Aorta (tissue), 5 donors: ENCODE measurements around the gene CACNA2D4. TPM values are rescaled to one million over a fixed set of nuclear protein-coding genes. Genes with fewer than 3 reads are reported as not detected.

ENCODE experiments used
- ATAC-seq: fragments of 200-7000 bp; cut with Tn5 transposase; one replicate; pipeline ENCODE4 v1.9.1; 2022; ENCODE audit warnings: moderate library complexity; ENCODE audit not compliant: low FRiP score
- DNase-seq, 2 donors: peaks; one replicate each; pipeline ENCODE4 v3.0.0-alpha.2; 2020
- H3K27ac ChIP-seq, 2 donors: one replicate each; pipeline ENCODE4 v1.5.1; 2013; ENCODE audit warnings: low read length in 2 of 2, mild to moderate bottlenecking in 2 of 2, moderate library complexity in 2 of 2, control low read depth in 1 of 2, inconsistent platforms in 1 of 2, low read depth in 1 of 2
- H3K27me3 ChIP-seq, 2 donors: one replicate each; pipeline ENCODE4 v1.6.1; 2013; ENCODE audit warnings: control low read depth in 1 of 2, low read length in 1 of 2, mild to moderate bottlenecking in 1 of 2, moderate library complexity in 1 of 2; ENCODE audit not compliant: insufficient read depth in 2 of 2, control insufficient read depth in 1 of 2
- H3K36me3 ChIP-seq, 2 donors: one replicate each; pipeline ENCODE4 v1.6.1; 2013; ENCODE audit warnings: control low read depth in 1 of 2, low read length in 1 of 2, mild to moderate bottlenecking in 1 of 2; ENCODE audit not compliant: insufficient read depth in 2 of 2, control insufficient read depth in 1 of 2
- H3K4me1 ChIP-seq, 2 donors: one replicate each; pipeline ENCODE4 v1.6.1; 2013; ENCODE audit warnings: low read length in 2 of 2, control low read depth in 1 of 2, mild to moderate bottlenecking in 1 of 2, moderate library complexity in 1 of 2; ENCODE audit not compliant: insufficient read depth in 2 of 2, control insufficient read depth in 1 of 2
- H3K4me3 ChIP-seq, 2 donors: one replicate each; pipeline ENCODE4 v1.5.1; 2013; ENCODE audit warnings: low read length in 2 of 2, control low read depth in 1 of 2, mild to moderate bottlenecking in 1 of 2
- H3K9me3 ChIP-seq: one replicate; pipeline ENCODE4 v1.6.1; 2013; ENCODE audit warnings: mild to moderate bottlenecking, low read length; ENCODE audit not compliant: control insufficient read depth
- WGBS, 2 donors: extraction: QIAGEN DNeasy Blood & Tissue Kit; methylation state at CpG; one replicate each; pipeline ENCODE4 v1.1.7; 2013; 5-methylcytosine and 5-hydroxymethylcytosine counted together
- intact Hi-C, 2 donors: fragments of 100-400 bp; cut with DNase I; formaldehyde crosslinking; loops; one replicate each; pipeline versions ENCODE4 v1.14.2 to v1.15.0; 2022
- polyA plus RNA-seq, 2 donors: library from polyadenylated mRNA; stranded (reverse); fragments of 200-250 nt; gene quantifications; one replicate each; pipeline ENCODE4 v1.2.3, GENCODE V29; 2013
- total RNA-seq, 2 donors: library from RNA; stranded (reverse); fragmentation: NEBNext Ultra II Directional; extraction: Animal tissue kit (Norgen Biotek cat#: 25700); gene quantifications; one replicate each; pipeline ENCODE4 v1.2.1, GENCODE V29; 2021
- donor health status: healthy with polysubstance abuse.
- donor health status: Bipolar disorder and iron deficiency.
- donor health status: DM: no; HTN: no; CAD: no.
- donor health status: DM: no; HTN: no; CAD: no.
- donor health status: DM: yes; HTN: yes; CAD: no.

The CACNA2D4 gene
- total and polyA plus RNA-seq, 4 donors: 0.88 to 9.7 (median 4.6) TPM

GRCh38 chr12:1908758-1909157, 9.7 kb downstream of the CACNA2D4 start:
- H3K27me3 ChIP-seq: no peaks in the 10 kb centered on the region
- intact Hi-C loops: no loop called here
- no peaks in the 10 kb centered on the region for H3K9me3 ChIP-seq
- DNase-seq: no peak
- no peaks in the 10 kb centered on the region for H3K36me3 ChIP-seq
- no peak overlapping the region for H3K4me3 ChIP-seq
- 94 to 97% methylated on average over 26 of the region's 26 CpGs for WGBS, 2 donors
- H3K4me1 ChIP-seq: no peaks in the 10 kb centered on the region
- H3K27ac ChIP-seq: no peak overlapping the region
- ATAC-seq: no peak

- DNase-seq: peak in 1 of 2 donors; percentile 78
- intact Hi-C loops: no loop called here
- 26 to 30% methylated on average over 64 to 67 of the region's 67 CpGs for whole genome bisulfite sequencing, 2 donors
- Histone ChIP-seq H3K27me3 (no peaks in the 10 kb centered on the region), H3K4me3 (no peak overlapping the region), H3K36me3 (no peaks in the 10 kb centered on the region), H3K4me1 (no peaks in the 10 kb centered on the region), H3K9me3 (no peaks in the 10 kb centered on the region), H3K27ac (no peak overlapping the region)
- no peak for ATAC-seq
Observed at GRCh38 chr12:1907652-1908611, 10.5 kb downstream of the CACNA2D4 start.

GRCh38 chr12:1906579-1906978, 11.9 kb downstream of the CACNA2D4 start:
- DNase-seq (no peak), ATAC-seq (no peak)

GRCh38 chr12:1904875-1905274, 13.6 kb downstream of the CACNA2D4 start:
- DNase-seq (no peak), ATAC-seq (no peak)
- no peak overlapping the region for H3K27ac ChIP-seq
- no peaks in the 10 kb centered on the region for H3K9me3 ChIP-seq
- no peaks in the 10 kb centered on the region for H3K4me1 ChIP-seq
- H3K36me3 ChIP-seq: no peaks in the 10 kb centered on the region
- intact Hi-C loops: no loop called here
- no peaks in the 10 kb centered on the region for H3K27me3 ChIP-seq
- H3K4me3 ChIP-seq: no peak overlapping the region

More at GRCh38 chr12:1906579-1906978, 11.9 kb downstream of the CACNA2D4 start:
- H3K36me3 ChIP-seq: no peaks in the 10 kb centered on the region
- no peak overlapping the region for H3K27ac ChIP-seq
- intact Hi-C loops: no loop called here
- H3K9me3 ChIP-seq: no peaks in the 10 kb centered on the region
- no peak overlapping the region for H3K4me3 ChIP-seq
- H3K4me1 ChIP-seq: no peaks in the 10 kb centered on the region
- WGBS, 2 donors: 9 to 12% methylated on average over 3 of the region's 3 CpGs
- H3K27me3 ChIP-seq: no peaks in the 10 kb centered on the region

GRCh38 chr12:1896964-1897363, 21.5 kb downstream of the CACNA2D4 start:
- 60 to 66% methylated on average over 5 of the region's 5 CpGs for whole genome bisulfite sequencing, 2 donors
- Histone ChIP-seq H3K27ac (no peak overlapping the region), H3K9me3 (no peaks in the 10 kb centered on the region), H3K4me3 (no peak overlapping the region), H3K27me3 (no peaks in the 10 kb centered on the region), H3K4me1 (no peaks in the 10 kb centered on the region), H3K36me3 (no peaks in the 10 kb centered on the region)
- DNase-seq (no peak), ATAC-seq (no peak)
- intact Hi-C loops: no loop called here

GRCh38 chr12:1890810-1891209, 27.6 kb downstream of the CACNA2D4 start:
- 87 to 95% methylated on average over 2 of the region's 2 CpGs for WGBS, 2 donors
- no peaks in the 10 kb centered on the region for H3K36me3 ChIP-seq
- no peaks in the 10 kb centered on the region for H3K27me3 ChIP-seq
- H3K9me3 ChIP-seq: peaks cover 3% of the 10 kb centered on the region
- H3K4me3 ChIP-seq: no peak overlapping the region
- intact Hi-C loops: no loop called here
- DNase-seq (no peak), ATAC-seq (peak; percentile 11)
- no peak overlapping the region for H3K27ac ChIP-seq
- H3K4me1 ChIP-seq: no peaks in the 10 kb centered on the region

GRCh38 chr12:1890119-1890703, 28.2 kb downstream of the CACNA2D4 start:
- Histone ChIP-seq H3K4me1 (no peaks in the 10 kb centered on the region), H3K27ac (no peak overlapping the region), H3K27me3 (no peaks in the 10 kb centered on the region), H3K36me3 (no peaks in the 10 kb centered on the region), H3K4me3 (no peak overlapping the region), H3K9me3 (peaks cover 3% of the 10 kb centered on the region)
- DNase-seq: no peak
- WGBS, 2 donors: 78 to 81% methylated on average over 8 of the region's 8 CpGs
- peak; percentile 19 for ATAC-seq
- intact Hi-C loops: no loop called here

- Histone ChIP-seq H3K4me1 (no peaks in the 10 kb centered on the region), H3K36me3 (no peaks in the 10 kb centered on the region), H3K27ac (no peak overlapping the region), H3K4me3 (no peak overlapping the region), H3K27me3 (no peaks in the 10 kb centered on the region), H3K9me3 (peaks cover 3% of the 10 kb centered on the region)
- DNase-seq (no peak), ATAC-seq (no peak)
- intact Hi-C loops: no loop called here
- WGBS, 2 donors: 82 to 85% methylated on average over 3 of the region's 3 CpGs
Observed at GRCh38 chr12:1888923-1889322, 29.5 kb downstream of the CACNA2D4 start.
